K562 (cell line): ENCODE data around the gene PEDS1. TPM values are rescaled to one million over a fixed set of nuclear protein-coding genes. Genes with fewer than 3 reads are reported as not detected.
A peak's percentile ranks its signal among the peaks of the same experiment; 100 is the strongest.

Experiments
- CREB3L1 ChIP-seq: fragments of 450-650 bp; IDR thresholded peaks from 2 replicates; pipeline ENCODE4 v1.6.1; 2014; ENCODE audit warnings: low read depth, mild to moderate bottlenecking, moderate library complexity, borderline replicate concordance
- DNMT1 ChIP-seq: fragments of 450-650 bp; IDR thresholded peaks from 2 replicates; pipeline ENCODE4 v1.6.1; 2016; ENCODE audit warnings: antibody characterized with exemption, mild to moderate bottlenecking
- EP300 ChIP-seq: IDR thresholded peaks from 2 replicates; pipeline ENCODE4 v1.6.1; 2012; ENCODE audit warnings: low read length, improper control_type of control experiment
- HSF4 ChIP-seq: fragments of 250-450 bp; sonication (Bioruptor Pico); IDR thresholded peaks from 2 replicates; pipeline ENCODE4 v2.1.2; 2022; ENCODE audit warnings: mild to moderate bottlenecking, moderate library complexity, borderline replicate concordance
- KAT8 ChIP-seq: fragments of 450-650 bp; IDR thresholded peaks from 2 replicates; pipeline ENCODE4 v1.6.1; 2016; ENCODE audit warnings: low read depth, mild to moderate bottlenecking
- NEUROD1 ChIP-seq: fragments of 150-350 bp; IDR thresholded peaks from 2 replicates; pipeline ENCODE4 v1.6.1; 2014; ENCODE audit warnings: borderline replicate concordance, low read length, low read depth; ENCODE audit not compliant: partially characterized antibody
- PBX2 ChIP-seq, 2 experiments: IDR thresholded peaks in 1 of 2; conservative IDR thresholded peaks in 1 of 2; 2 replicates each; pipeline ENCODE4 v1.6.1; 2016; ENCODE audit warnings: low read depth in 2 of 2, mild to moderate bottlenecking in 1 of 2, missing compliant biosample characterization in 1 of 2, missing genetic modification characterization in 1 of 2, moderate library complexity in 1 of 2
- POLR2A ChIP-seq: fragments of 450-650 bp; conservative IDR thresholded peaks from 2 replicates; pipeline ENCODE4 v1.6.1; 2016
- POLR3G ChIP-seq: IDR thresholded peaks from 2 replicates; pipeline ENCODE4 v1.6.1; 2011; ENCODE audit not compliant: insufficient read length, insufficient replicate concordance; ENCODE audit errors: extremely low read depth
- PRDM10 ChIP-seq: fragments of 450-650 bp; IDR thresholded peaks from 2 replicates; pipeline ENCODE4 v1.6.1; 2018; ENCODE audit not compliant: partially characterized antibody
- PURB ChIP-seq: sonication (generic); formaldehyde crosslinking; IDR thresholded peaks from 2 replicates; pipeline ENCODE4 v1.9.0; 2021; ENCODE audit warnings: low read depth, mild to moderate bottlenecking, missing genetic modification reagents
- SMAD1 ChIP-seq: fragments of 150-350 bp; IDR thresholded peaks from 2 replicates; pipeline ENCODE4 v1.6.1; 2014; ENCODE audit warnings: low read length, low read depth; ENCODE audit not compliant: partially characterized antibody
- SRSF1 ChIP-seq: fragments of 200-400 bp; formaldehyde crosslinking; IDR thresholded peaks from 2 replicates; pipeline ENCODE4 v1.6.1; 2017; ENCODE audit warnings: mild to moderate bottlenecking, low read depth, low read length, moderate library complexity
- TAF7 ChIP-seq: fragments of 450-650 bp; IDR thresholded peaks from 2 replicates; pipeline ENCODE4 v1.6.1; 2016; ENCODE audit warnings: missing genetic modification characterization, missing compliant biosample characterization
- ZBTB2 ChIP-seq: fragments of 450-650 bp; IDR thresholded peaks from 2 replicates; pipeline ENCODE4 v1.6.1; 2016; ENCODE audit warnings: antibody characterized with exemption
- ZBTB8A ChIP-seq: fragments of 450-650 bp; IDR thresholded peaks from 2 replicates; pipeline ENCODE4 v1.6.1; 2018; ENCODE audit warnings: mild to moderate bottlenecking, moderate library complexity; ENCODE audit not compliant: partially characterized antibody
- ZNF197 ChIP-seq: fragments of 200-800 bp; sonication (Bioruptor generic); IDR thresholded peaks from 2 replicates; pipeline ENCODE4 v1.6.1; 2016; ENCODE audit warnings: low read depth, missing genetic modification characterization, missing compliant biosample characterization
- ZNF644 ChIP-seq: fragments of 200-800 bp; sonication (Bioruptor generic); IDR thresholded peaks from 2 replicates; pipeline ENCODE4 v1.6.1; 2016; ENCODE audit warnings: low read depth, missing genetic modification characterization, missing compliant biosample characterization
- polyA plus RNA-seq, 8 experiments: library from polyadenylated mRNA; depleted of rRNA in 4 of 8; stranded (reverse) in 5 of 8; unstranded in 3 of 8; fragments of >200 nt; fragmentation: Nextera tagmentation in 2 of 8; fragmentation: Illumina TruSeq in 1 of 8; extraction: Ambion mirVana in 2 of 8; extraction: Trizol in 1 of 8; gene quantifications; 2 replicates each; pipeline versions ENCODE4 v1.2.1 to v1.2.3, GENCODE V29; 2011 to 2014; ENCODE audit warnings: inconsistent platforms in 1 of 8, missing spikeins in 1 of 8
- total RNA-seq, 7 experiments: library from RNA; depleted of rRNA in 6 of 7; stranded (reverse); fragments of >200 nt in 6 of 7; fragmentation: Illumina TruSeq in 2 of 7; extraction: Trizol in 2 of 7; gene quantifications; 2 replicates each; pipeline versions ENCODE4 v1.2.1 to v1.2.3, GENCODE V29; 2011 to 2021; ENCODE audit warnings: low replicate concordance in 1 of 7

Gene PEDS1
- total and polyA plus RNA-seq, 9 of the 15 experiments (the other 6 are each of a cell fraction or from before 2014, with no cell fraction given) = 2.9 to 38.5 (median 24.2) TPM

- TF ChIP-seq PRDM10 = no peak
- peak; percentile 92 for TF ChIP-seq POLR2A
- TF ChIP-seq SMAD1 = peak; percentile 73
- TF ChIP-seq EP300 = 0 out of 2 replicates have a peak, but pooled peaks have one; percentile 7
- no peak for TF ChIP-seq KAT8
- no peak for TF ChIP-seq ZBTB2
- TF ChIP-seq PURB (CRISPR knock-in tag) = no peak
- TF ChIP-seq CREB3L1 = peak; percentile 35; the same call in 1 of the 2 replicates
- TF ChIP-seq SRSF1 = 0 out of 2 replicates have a peak, but pooled peaks have one; percentile 59
- TF ChIP-seq ZNF197 (CRISPR knock-in tag) = no peak
- no peak for TF ChIP-seq POLR3G
- TF ChIP-seq PBX2 (CRISPR knock-in tag; IDR thresholded peaks at IDR 0.05; ENCODE audit: low read depth) = no peak
- no peak for TF ChIP-seq PBX2 (tag; conservative IDR thresholded peaks at IDR 0.05; ENCODE audit: low read depth)
- no peak for TF ChIP-seq HSF4 (CRISPR knock-in tag)
- no peak for TF ChIP-seq TAF7 (tag)
- TF ChIP-seq ZNF644 (tag) = no peak
- peak; percentile 48 for TF ChIP-seq NEUROD1
- TF ChIP-seq ZBTB8A = no peak
- no peak for TF ChIP-seq DNMT1
Measured at GRCh38 chr20:50190251-50191064, 36.9 kb upstream of the PEDS1 start, which contains the start of gene CEBPB (continued).
